Right lobe of liver (tissue), 6 donors: ENCODE results near the gene P2RY4. TPM values are rescaled to one million over a fixed set of nuclear protein-coding genes. Genes with fewer than 3 reads are reported as not detected.

Experiments used
- ATAC-seq, 4 donors: fragments of 200-7000 bp; cut with Tn5 transposase; one replicate each; pipeline ENCODE4 v1.9.1; 2020; ENCODE audit warnings: mild to moderate bottlenecking in 4 of 4, moderate library complexity in 4 of 4
- DNase-seq, 3 donors: peaks; one replicate each; pipeline ENCODE4 v3.0.0-alpha.2; 2020
- H3K27ac ChIP-seq, 3 donors: fragments of 200-600 bp; one replicate each; pipeline ENCODE4 v1.8.0; 2022
- H3K27me3 ChIP-seq, 2 donors: fragments of 200-600 bp; one replicate each; pipeline ENCODE4 v1.8.0; 2022
- H3K36me3 ChIP-seq, 4 donors: fragments of 200-600 bp; sonication (generic) in 1 of 4; one replicate each; pipeline versions ENCODE4 v1.5.1 to v1.8.0; 2017 to 2022; ENCODE audit warnings: control low read depth in 1 of 4
- H3K4me1 ChIP-seq, 4 donors: fragments of 200-600 bp; sonication (generic) in 1 of 4; one replicate each; pipeline versions ENCODE4 v1.5.1 to v1.8.0; 2017 to 2022; ENCODE audit warnings: control low read depth in 1 of 4
- H3K4me3 ChIP-seq, 3 donors: fragments of 200-600 bp; one replicate each; pipeline ENCODE4 v1.8.0; 2022
- H3K9me3 ChIP-seq, 4 donors: fragments of 200-600 bp; sonication (generic) in 1 of 4; one replicate each; pipeline versions ENCODE4 v1.5.1 to v1.8.0; 2017 to 2022; ENCODE audit warnings: control low read depth in 1 of 4
- CTCF ChIP-seq, 4 donors: fragments of 200-600 bp in 3 of 4; fragments of 450-650 bp in 1 of 4; IDR thresholded peaks; one replicate each; pipeline versions ENCODE4 v1.5.1 to v1.8.0; 2016 to 2022; ENCODE audit warnings: antibody characterized with exemption in 4 of 4, mild to moderate bottlenecking in 2 of 4
- POLR2A ChIP-seq: fragments of 450-650 bp; IDR thresholded peaks from one replicate; pipeline ENCODE4 v1.6.1; 2017; ENCODE audit warnings: antibody characterized with exemption, mild to moderate bottlenecking
- WGBS: methylation state at CpG from one replicate; pipeline ENCODE4 v1.1.6; 2018; ENCODE audit warnings: low coverage, low lambda C conversion rate; ENCODE audit not compliant: insufficient coverage; ENCODE audit errors: missing lambda C conversion rate; 5-methylcytosine and 5-hydroxymethylcytosine counted together
- intact Hi-C, 2 donors: fragments of 100-400 bp; cut with DNase I; formaldehyde crosslinking; loops; one replicate each; pipeline versions ENCODE4 v1.11.2 to v1.14.1; 2022
- total RNA-seq, 6 experiments: library from RNA; depleted of rRNA in 2 of 6; stranded (reverse); fragments of >200 nt in 2 of 6; fragmentation: NEBNext Ultra II Directional in 3 of 6; extraction: Animal tissue kit (Norgen Biotek cat#: 25700) in 3 of 6; gene quantifications; one replicate each; pipeline versions ENCODE4 v1.1.0 to v1.2.4, GENCODE V29; 2016 to 2023
- donor health status: DM: no; HTN: yes; CAD: no.
- donor health status: DM: no; HTN: no; CAD: no.
- donor health status: DM: no; HTN: no; CAD: no.
- donor health status: DM: no; HTN: yes; CAD: no.
- donor health status: DM: no; HTN: yes; CAD: no.

P2RY4 gene
- total RNA-seq, 6 experiments from 2014 or later = 0.18 to 1.4 (median 0.26) TPM

DNA sequence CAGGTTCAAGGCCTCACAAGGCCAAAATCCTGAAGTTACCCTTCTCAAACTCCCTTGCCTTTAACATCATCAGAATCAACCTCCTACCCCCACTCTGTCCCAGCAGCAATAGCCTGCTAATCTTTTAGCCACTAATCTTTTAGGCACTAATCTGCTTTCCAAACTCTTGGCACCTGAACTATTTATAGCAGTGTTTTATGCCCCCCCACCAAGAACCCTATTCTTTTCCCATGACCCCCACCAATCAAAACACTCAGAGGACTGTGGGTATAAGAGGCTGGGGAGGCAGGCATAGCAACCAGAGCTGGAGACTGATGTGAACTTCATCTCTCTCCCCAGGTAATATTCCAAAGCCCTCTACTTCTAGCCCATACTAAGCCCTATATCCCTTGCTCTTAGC lies 8.0 kb upstream of the P2RY4 start, which contains the start of gene ARR3:
TSS of gene ARR3 (plus strand) at position 301 of the 400 bp plus-strand sequence. CDS start 1,052 bp downstream, outside the sequence.
- Histone ChIP-seq H3K27ac (no peak within 1 kb of the TSS), H3K36me3 (no peaks in the 10 kb centered on the region), H3K4me1 (no peaks in the 10 kb centered on the region), H3K4me3 (no peak within 1 kb of the TSS), H3K9me3 (no peaks in the 10 kb centered on the region), H3K27me3 (no peaks in the 10 kb centered on the region)
- DNase-seq (no peak), ATAC-seq (no peak)
- TF ChIP-seq CTCF (IDR thresholded peaks at IDR 0.05) (no peak), POLR2A (no peak)
- intact Hi-C loops = no loop called here

GRCh38 chrX:70264784-70265183 lies 4.8 kb upstream of the P2RY4 start:
- no peak overlapping the region for H3K4me3 ChIP-seq
- no peaks in the 10 kb centered on the region for H3K36me3 ChIP-seq
- no peaks in the 10 kb centered on the region for H3K4me1 ChIP-seq
- no peaks in the 10 kb centered on the region for H3K27me3 ChIP-seq
- no peak overlapping the region for H3K27ac ChIP-seq
- 50% methylated on average over 3 of the region's 3 CpGs for WGBS
- no peaks in the 10 kb centered on the region for H3K9me3 ChIP-seq
- TF ChIP-seq CTCF (IDR thresholded peaks at IDR 0.05) = no peak
- TF ChIP-seq POLR2A = no peak
- intact Hi-C loops = no loop called here
- DNase-seq (no peak), ATAC-seq (no peak)

GRCh38 chrX:70262952-70263567 lies 3.1 kb upstream of the P2RY4 start:
- peak in 1 of 3 donors; percentile 61 for DNase-seq
- no peak overlapping the region for H3K27ac ChIP-seq
- no peaks in the 10 kb centered on the region for H3K9me3 ChIP-seq
- no peaks in the 10 kb centered on the region for H3K36me3 ChIP-seq
- TF ChIP-seq POLR2A (no peak), CTCF (IDR thresholded peaks at IDR 0.05) (peak; percentile 46 to 54 (median 50))
- WGBS = 3% methylated on average over 5 of the region's 7 CpGs
- intact Hi-C loops = no loop called here
- peak; percentile 53 to 99 (median 86) for ATAC-seq
- H3K4me3 ChIP-seq = no peak overlapping the region
- no peaks in the 10 kb centered on the region for H3K27me3 ChIP-seq
- no peaks in the 10 kb centered on the region for H3K4me1 ChIP-seq

DNA sequence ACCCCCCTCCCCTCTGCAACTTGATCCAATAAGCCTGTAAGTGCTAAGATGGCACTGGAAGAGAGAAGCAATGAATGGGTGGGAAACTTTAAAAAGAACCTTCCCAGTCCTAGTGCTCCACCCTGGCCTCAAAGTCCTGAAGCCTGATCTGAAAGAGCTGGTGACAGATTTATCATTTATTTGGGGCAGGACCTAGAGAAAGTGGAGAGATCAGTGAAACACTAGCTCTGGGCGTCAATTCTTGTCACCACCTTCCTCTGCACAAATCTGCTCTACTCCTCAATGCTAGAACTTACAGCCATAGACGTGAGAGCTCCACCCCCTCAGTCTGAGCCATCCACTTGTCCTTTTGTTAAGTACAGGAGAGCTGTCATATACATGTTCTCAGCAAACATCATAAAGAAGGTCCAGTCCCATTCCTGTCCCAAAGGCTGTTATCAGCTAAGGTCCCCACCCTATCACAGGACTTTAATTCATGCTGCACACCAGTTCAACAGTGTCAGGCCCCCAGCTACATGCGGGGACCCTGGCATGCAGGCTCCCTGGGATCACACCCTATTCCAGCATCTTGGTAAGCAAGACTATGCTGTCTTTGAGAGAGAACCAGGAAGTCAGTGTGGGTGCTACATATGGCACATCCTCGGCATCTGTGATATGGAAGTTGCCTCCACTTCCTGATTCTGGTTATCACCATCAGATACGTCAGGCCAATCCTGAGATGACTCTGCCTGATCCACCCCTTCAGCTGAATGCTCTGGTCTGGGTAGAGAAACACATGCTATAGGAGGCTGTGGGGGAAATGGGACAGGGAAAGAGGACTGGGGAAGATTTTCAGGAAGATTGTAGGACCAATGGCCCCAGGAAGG lies 2.3 kb downstream of the P2RY4 start:
- TF ChIP-seq POLR2A = no peak
- TF ChIP-seq CTCF (IDR thresholded peaks at IDR 0.05) = no peak
- Histone ChIP-seq H3K4me3 (no peak overlapping the region), H3K27me3 (no peaks in the 10 kb centered on the region), H3K36me3 (no peaks in the 10 kb centered on the region), H3K4me1 (no peaks in the 10 kb centered on the region), H3K27ac (no peak overlapping the region), H3K9me3 (no peaks in the 10 kb centered on the region)
- intact Hi-C loops = no loop called here
- ATAC-seq = no peak
- no peak for DNase-seq
- WGBS = 56% methylated on average over 5 of the region's 5 CpGs
